HepG2 (cell line): ENCODE data around the gene PTMA. TPM values are rescaled to one million over a fixed set of nuclear protein-coding genes. Genes with fewer than 3 reads are reported as not detected.

ENCODE experiments used
- DR1 ChIP-seq: sonication (generic); formaldehyde crosslinking; IDR thresholded peaks from 2 replicates; pipeline ENCODE4 v1.8.0; 2021; ENCODE audit warnings: mild to moderate bottlenecking, missing genetic modification reagents, inconsistent platforms
- E2F1 ChIP-seq: sonication (generic); formaldehyde crosslinking; IDR thresholded peaks from 2 replicates; pipeline ENCODE4 v1.5.0; 2020; ENCODE audit warnings: missing genetic modification reagents
- ELF3 ChIP-seq: IDR thresholded peaks from 2 replicates; pipeline ENCODE4 v1.6.1; 2016; ENCODE audit warnings: missing genetic modification reagents, missing compliant biosample characterization
- HNRNPL ChIP-seq: fragments of 200-400 bp; formaldehyde crosslinking; IDR thresholded peaks from 2 replicates; pipeline ENCODE4 v1.6.1; 2017; ENCODE audit warnings: mild to moderate bottlenecking, low read depth, low read length
- ONECUT2 ChIP-seq: sonication (generic); formaldehyde crosslinking; IDR thresholded peaks from 2 replicates; pipeline ENCODE4 v1.4.0; 2020; ENCODE audit warnings: missing genetic modification reagents
- RBFOX2 ChIP-seq: fragments of 200-400 bp; formaldehyde crosslinking; IDR thresholded peaks from 2 replicates; pipeline ENCODE4 v1.6.1; 2017; ENCODE audit warnings: low read depth, mild to moderate bottlenecking, low read length
- REL ChIP-seq: sonication (generic); formaldehyde crosslinking; conservative IDR thresholded peaks from 2 replicates; pipeline ENCODE4 v1.8.0; 2022; ENCODE audit warnings: mild to moderate bottlenecking, missing genetic modification reagents, moderate library complexity
- RNF2 ChIP-seq: fragments of 450-650 bp; conservative IDR thresholded peaks from 2 replicates; pipeline ENCODE4 v1.6.1; 2016; ENCODE audit warnings: low read depth
- THAP7 ChIP-seq: sonication (generic); formaldehyde crosslinking; IDR thresholded peaks from 2 replicates; pipeline ENCODE4 v1.8.1; 2023; ENCODE audit warnings: mild to moderate bottlenecking, missing genetic modification reagents
- ZFP37 ChIP-seq: sonication (generic); formaldehyde crosslinking; IDR thresholded peaks from 2 replicates; pipeline ENCODE4 v1.4.0; 2020; ENCODE audit warnings: missing genetic modification reagents, borderline replicate concordance
- ZNF12 ChIP-seq: sonication (generic); formaldehyde crosslinking; IDR thresholded peaks from 2 replicates; pipeline ENCODE4 v1.5.0; 2020; ENCODE audit warnings: missing genetic modification reagents
- ZNF207 ChIP-seq: fragments of 450-650 bp; IDR thresholded peaks from 2 replicates; pipeline ENCODE4 v1.6.1; 2016; ENCODE audit warnings: antibody characterized with exemption, borderline replicate concordance
- ZNF264 ChIP-seq: sonication (generic); formaldehyde crosslinking; IDR thresholded peaks from 2 replicates; pipeline ENCODE4 v1.4.0; 2020; ENCODE audit warnings: missing genetic modification reagents
- ZNF276 ChIP-seq: sonication (generic); formaldehyde crosslinking; IDR thresholded peaks from 2 replicates; pipeline ENCODE4 v1.4.0; 2020; ENCODE audit warnings: mild to moderate bottlenecking, low read depth, missing genetic modification reagents
- ZNF562 ChIP-seq: sonication (generic); formaldehyde crosslinking; IDR thresholded peaks from 2 replicates; pipeline ENCODE4 v1.8.0; 2022; ENCODE audit warnings: missing genetic modification reagents, borderline replicate concordance
- ZNF672 ChIP-seq: sonication (generic); formaldehyde crosslinking; IDR thresholded peaks from 2 replicates; pipeline ENCODE4 v1.8.1; 2022; ENCODE audit warnings: missing genetic modification reagents
- polyA plus RNA-seq, 8 experiments: library from polyadenylated mRNA; depleted of rRNA in 3 of 8; stranded (reverse) in 7 of 8; unstranded in 1 of 8; fragments of >200 nt; fragmentation: Illumina TruSeq in 4 of 8; extraction: Trizol in 4 of 8; gene quantifications; 2 replicates each; pipeline versions ENCODE4 v1.2.1 to v1.2.3, GENCODE V29; 2011 to 2016; ENCODE audit warnings: low read depth in 4 of 8, missing spikeins in 1 of 8, mixed read lengths in 1 of 8; ENCODE audit not compliant: insufficient read depth in 1 of 8
- total RNA-seq, 5 experiments: library from RNA; depleted of rRNA; stranded (reverse); fragments of >200 nt; fragmentation: Illumina TruSeq; extraction: Trizol; gene quantifications; 2 replicates each; pipeline ENCODE4 v1.2.3, GENCODE V29; 2016; ENCODE audit warnings: low read depth in 1 of 5
- TF ChIP-seq, protein P1 (sequence below): sonication (generic); formaldehyde crosslinking; IDR thresholded peaks from 2 replicates; pipeline ENCODE4 v1.8.0; 2022; ENCODE audit warnings: mild to moderate bottlenecking, missing genetic modification reagents
- TF ChIP-seq, protein P2 (sequence below): IDR thresholded peaks from 2 replicates; pipeline ENCODE4 v1.6.1; 2016
- TF ChIP-seq, protein P3 (sequence below): sonication (generic); formaldehyde crosslinking; IDR thresholded peaks from 2 replicates; pipeline ENCODE4 v1.4.0; 2020; ENCODE audit warnings: missing genetic modification reagents

The PTMA gene
- total and polyA plus RNA-seq, 2 of the 13 experiments (the other 11 are each of a cell fraction or from before 2014, with no cell fraction given) = 190 to 1,086 TPM

GRCh38 chr2:231680992-231681852, 27.1 kb upstream of the PTMA start (continued):
- TF ChIP-seq E2F1 (CRISPR knock-in tag) = peak; percentile 80; the same call in 1 of the 2 replicates
- peak; percentile 62; the same call in 1 of the 2 replicates for TF ChIP-seq DR1 (CRISPR knock-in tag)
- no peak for TF ChIP-seq ZFP37
- TF ChIP-seq ZNF562 (CRISPR knock-in tag) = 0 out of 2 replicates have a peak, but pooled peaks have one; percentile 48
- TF ChIP-seq RNF2 = peak; percentile 88; the same call in 1 of the 2 replicates
- TF ChIP-seq REL = peak; percentile 15; the same call in 1 of the 2 replicates
- TF ChIP-seq THAP7 (CRISPR knock-in tag) = no peak
- no peak for TF ChIP-seq ONECUT2 (CRISPR knock-in tag)
- TF ChIP-seq, protein P1, sequence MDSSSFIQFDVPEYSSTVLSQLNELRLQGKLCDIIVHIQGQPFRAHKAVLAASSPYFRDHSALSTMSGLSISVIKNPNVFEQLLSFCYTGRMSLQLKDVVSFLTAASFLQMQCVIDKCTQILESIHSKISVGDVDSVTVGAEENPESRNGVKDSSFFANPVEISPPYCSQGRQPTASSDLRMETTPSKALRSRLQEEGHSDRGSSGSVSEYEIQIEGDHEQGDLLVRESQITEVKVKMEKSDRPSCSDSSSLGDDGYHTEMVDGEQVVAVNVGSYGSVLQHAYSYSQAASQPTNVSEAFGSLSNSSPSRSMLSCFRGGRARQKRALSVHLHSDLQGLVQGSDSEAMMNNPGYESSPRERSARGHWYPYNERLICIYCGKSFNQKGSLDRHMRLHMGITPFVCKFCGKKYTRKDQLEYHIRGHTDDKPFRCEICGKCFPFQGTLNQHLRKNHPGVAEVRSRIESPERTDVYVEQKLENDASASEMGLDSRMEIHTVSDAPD (CRISPR knock-in tag) = no peak; the same call in 1 of the 2 replicates
- TF ChIP-seq, protein P2, sequence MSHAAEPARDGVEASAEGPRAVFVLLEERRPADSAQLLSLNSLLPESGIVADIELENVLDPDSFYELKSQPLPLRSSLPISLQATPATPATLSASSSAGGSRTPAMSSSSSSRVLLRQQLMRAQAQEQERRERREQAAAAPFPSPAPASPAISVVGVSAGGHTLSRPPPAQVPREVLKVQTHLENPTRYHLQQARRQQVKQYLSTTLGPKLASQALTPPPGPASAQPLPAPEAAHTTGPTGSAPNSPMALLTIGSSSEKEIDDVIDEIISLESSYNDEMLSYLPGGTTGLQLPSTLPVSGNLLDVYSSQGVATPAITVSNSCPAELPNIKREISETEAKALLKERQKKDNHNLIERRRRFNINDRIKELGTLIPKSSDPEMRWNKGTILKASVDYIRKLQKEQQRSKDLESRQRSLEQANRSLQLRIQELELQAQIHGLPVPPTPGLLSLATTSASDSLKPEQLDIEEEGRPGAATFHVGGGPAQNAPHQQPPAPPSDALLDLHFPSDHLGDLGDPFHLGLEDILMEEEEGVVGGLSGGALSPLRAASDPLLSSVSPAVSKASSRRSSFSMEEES (CRISPR knock-in tag) = no peak
- no peak for TF ChIP-seq ZNF12
- TF ChIP-seq ELF3 (CRISPR knock-in tag) = peak; percentile 58; the same call in 1 of the 2 replicates
- TF ChIP-seq ZNF264 = no peak; the same call in 1 of the 2 replicates
- peak; percentile 99 for TF ChIP-seq RBFOX2
- TF ChIP-seq, protein P3, sequence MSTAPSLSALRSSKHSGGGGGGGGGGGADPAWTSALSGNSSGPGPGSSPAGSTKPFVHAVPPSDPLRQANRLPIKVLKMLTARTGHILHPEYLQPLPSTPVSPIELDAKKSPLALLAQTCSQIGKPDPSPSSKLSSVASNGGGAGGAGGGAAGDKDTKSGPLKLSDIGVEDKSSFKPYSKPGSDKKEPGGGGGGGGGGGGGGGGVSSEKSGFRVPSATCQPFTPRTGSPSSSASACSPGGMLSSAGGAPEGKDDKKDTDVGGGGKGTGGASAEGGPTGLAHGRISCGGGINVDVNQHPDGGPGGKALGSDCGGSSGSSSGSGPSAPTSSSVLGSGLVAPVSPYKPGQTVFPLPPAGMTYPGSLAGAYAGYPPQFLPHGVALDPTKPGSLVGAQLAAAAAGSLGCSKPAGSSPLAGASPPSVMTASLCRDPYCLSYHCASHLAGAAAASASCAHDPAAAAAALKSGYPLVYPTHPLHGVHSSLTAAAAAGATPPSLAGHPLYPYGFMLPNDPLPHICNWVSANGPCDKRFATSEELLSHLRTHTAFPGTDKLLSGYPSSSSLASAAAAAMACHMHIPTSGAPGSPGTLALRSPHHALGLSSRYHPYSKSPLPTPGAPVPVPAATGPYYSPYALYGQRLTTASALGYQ (CRISPR knock-in tag) = peak; percentile 83; the same call in 1 of the 2 replicates
- TF ChIP-seq ZNF672 (CRISPR knock-in tag) = no peak
- TF ChIP-seq HNRNPL = peak; percentile 97
- peak; percentile 62; the same call in 1 of the 2 replicates for TF ChIP-seq ZNF276 (CRISPR knock-in tag)
- TF ChIP-seq ZNF207 = no peak
